Lung microvascular endothelial cell (primary cell): ENCODE results near the gene METTL21A. TPM values are rescaled to one million over a fixed set of nuclear protein-coding genes. Genes with fewer than 3 reads are reported as not detected.
A peak's percentile ranks its signal among the peaks of the same experiment; 100 is the strongest.

ENCODE experiments used
- DNase-seq, 2 donors: peaks; one replicate each; pipeline versions ENCODE4 v3.0.0 to v3.0.0-alpha.2; 2010; ENCODE audit warnings: low read depth in 2 of 2
- total RNA-seq: library from RNA; depleted of rRNA; stranded (reverse); fragments of >200 nt; gene quantifications from 2 replicates; pipeline ENCODE4 v1.2.1, GENCODE V29; 2014

METTL21A gene
- total RNA-seq, 1 donor from 2014 or later: 19.4 TPM

- peak; percentile 78 to 87 for DNase-seq
These were observed 795 bp downstream of the METTL21A start for GRCh38 chr2:207624185-207625013.

GRCh38 chr2:207621501-207622039 lies 3.6 kb downstream of the METTL21A start:
- DNase-seq: no peak

DNA sequence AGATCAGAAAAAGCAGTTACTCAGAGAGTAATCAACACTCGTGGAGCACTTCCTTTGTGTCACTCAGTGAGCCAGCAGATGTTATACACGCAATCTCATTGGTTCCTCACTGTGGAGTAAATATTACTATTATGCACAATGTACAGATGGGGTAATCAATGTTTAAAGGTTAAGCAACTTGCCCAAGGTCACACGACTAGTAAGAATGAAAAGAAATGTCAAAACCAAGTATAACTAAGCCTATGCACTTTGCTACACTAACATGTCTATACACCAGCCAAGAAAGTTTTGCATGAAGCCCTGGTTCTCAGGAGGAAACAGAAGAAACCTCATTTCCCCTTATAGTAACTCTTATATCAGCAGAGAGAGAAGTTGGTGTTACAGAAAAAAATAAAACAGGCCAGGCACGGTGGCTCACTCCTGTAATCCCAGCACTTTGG lies 5.4 kb downstream of the METTL21A start:
- DNase-seq: peak in 1 of 2 donors; percentile 33

DNA sequence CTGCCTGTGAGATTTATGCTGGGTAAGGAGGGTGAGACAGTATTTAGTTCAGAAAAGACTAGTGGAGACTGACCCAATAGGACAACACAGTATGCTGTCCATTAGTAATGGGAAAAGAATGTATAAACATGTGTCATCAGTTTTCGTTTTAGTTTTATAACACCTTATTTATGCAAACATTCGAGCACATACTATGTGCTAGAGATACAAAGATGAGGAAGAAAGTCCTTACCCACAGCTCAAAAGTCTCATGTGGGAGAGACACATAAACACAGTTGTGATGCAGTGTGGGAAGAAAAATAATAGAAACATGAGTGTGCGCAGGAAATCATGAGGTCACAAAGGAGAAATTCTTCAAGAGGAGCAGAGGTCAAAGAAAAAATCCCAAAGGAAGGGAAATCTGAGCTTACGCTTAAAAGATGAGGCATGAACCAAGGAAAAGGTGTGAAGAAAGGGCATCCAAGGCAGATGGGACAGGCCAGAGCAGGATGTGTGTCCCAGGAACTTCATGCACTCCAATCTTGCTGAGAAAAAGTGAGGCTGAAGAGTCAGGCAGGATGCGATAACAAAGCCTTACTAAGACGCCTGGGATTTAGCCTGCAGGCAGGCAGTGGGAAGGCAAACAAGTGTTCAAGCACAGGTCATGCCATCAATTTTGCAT lies 8.1 kb downstream of the METTL21A start:
- DNase-seq: peak; percentile 66 to 92

- peak in 1 of 2 donors; percentile 41 for DNase-seq
These were observed 9.0 kb downstream of the METTL21A start for GRCh38 chr2:207616185-207616584.

- no peak for DNase-seq
These were observed 10.4 kb downstream of the METTL21A start for GRCh38 chr2:207614824-207615223.

DNA sequence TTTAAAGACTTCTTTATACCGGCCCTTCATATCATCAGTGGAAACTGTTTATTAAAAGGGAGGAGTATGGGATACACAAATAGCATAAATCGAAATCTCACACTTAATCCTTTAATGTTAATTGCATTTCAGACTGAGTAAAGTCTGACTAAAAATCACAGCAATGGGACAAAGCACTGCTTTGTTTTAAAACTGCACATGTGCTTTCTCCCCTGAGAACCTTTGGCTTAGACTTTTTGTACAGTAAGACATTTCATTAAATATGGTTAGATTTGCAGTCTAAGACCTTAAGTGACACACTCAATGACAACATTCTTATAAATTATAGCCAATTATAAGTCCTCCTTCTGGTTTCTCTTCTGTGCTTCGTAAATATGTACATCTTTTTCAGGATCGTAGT lies 12.5 kb downstream of the METTL21A start:
- DNase-seq: no peak

DNA sequence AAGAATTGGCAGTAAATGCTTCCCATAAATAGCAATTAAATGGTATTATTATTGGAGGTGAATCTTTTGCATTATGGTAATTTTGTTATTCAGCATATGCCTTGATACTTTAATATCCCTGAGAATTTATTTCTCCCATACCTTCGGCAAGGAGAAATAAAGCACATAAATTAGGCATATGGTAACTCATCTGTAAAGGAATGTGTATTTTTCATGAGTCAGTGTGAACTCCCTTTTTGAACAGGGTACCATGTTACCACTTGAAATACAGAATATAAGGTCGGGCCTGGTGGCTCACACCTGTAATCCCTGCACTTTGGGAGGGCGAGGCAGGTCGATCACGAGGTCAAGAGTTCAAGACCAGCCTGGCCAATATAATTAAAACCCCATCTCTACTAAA lies 18.4 kb downstream of the METTL21A start:
- DNase-seq: no peak

DNA sequence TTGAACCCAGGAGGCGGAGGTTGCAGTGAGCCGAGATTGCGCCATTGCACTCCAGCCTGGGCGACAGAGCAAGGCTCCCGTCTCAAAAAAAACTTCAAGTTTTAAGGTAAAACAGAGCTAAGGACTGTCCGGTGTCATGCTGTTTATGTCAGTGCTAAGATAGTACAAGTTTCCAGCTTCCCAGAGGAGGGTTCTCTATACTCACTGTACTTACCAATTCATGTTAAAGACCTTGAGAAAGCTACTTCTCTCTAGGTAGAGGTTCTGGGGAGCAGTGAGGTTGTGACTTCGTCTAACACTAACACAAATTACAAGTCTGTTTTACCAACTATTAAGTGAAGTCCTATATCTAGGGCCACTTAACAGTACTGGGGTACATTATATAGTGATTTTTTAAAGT lies 18.8 kb downstream of the METTL21A start:
- no peak for DNase-seq

DNA sequence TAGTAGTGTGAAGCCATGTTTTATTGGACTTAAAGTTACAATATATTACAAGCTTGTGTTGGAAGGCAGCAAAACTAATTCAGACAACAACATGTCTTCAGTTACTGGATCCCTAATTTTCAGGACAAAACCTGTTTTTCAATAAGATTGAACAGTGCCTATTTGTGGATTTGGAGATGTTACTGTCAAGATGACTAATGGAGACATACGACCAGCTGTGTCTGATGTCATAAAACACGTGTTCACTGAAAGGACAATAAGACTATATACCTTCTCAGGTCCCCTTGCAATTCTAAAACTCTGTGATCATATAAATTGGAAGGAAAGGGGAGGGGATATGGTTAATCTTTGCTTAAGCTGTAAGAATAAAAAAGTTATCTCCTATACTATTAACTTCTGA lies 21.7 kb downstream of the METTL21A start:
- no peak for DNase-seq

DNA sequence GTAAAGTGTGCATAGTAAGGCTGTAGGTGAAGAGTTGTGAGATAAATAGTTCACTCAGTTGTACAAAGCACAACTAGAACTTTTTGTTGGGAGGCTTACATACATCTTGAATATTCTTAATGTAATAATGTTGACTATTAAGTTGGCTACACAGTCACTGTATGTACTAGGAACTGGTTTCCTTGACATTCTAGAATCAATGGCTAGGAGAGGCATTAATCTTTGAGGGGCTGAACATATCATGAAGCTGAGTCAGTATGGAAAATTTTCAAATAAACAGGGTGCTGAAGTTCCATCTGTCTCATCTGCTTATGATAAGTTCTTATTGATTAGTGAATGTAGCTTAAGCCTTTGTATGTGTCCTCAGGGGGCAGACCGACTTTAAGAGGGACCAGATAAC lies 23.4 kb downstream of the METTL21A start:
- no peak for DNase-seq

DNA sequence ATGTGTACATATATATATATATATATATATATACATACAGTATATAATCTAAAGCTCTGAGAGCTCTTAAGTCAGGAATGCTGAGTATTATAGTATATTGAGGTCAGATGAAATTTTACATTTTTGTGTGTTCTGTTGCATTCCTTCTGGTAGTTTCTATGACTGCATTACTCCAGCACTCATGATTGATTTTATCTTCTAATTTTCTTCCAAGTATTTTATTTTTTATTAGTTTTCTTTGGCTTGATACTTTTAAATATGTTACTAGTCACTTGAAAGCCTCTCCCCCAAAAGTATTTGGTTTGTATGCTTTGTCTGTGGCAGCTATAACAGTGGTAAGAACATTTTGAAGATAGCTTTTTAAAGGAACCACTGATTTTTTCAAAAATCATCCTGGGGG lies 25.0 kb downstream of the METTL21A start:
- DNase-seq: no peak

- no peak for DNase-seq
These were observed 25.6 kb downstream of the METTL21A start for GRCh38 chr2:207599636-207600035.

DNA sequence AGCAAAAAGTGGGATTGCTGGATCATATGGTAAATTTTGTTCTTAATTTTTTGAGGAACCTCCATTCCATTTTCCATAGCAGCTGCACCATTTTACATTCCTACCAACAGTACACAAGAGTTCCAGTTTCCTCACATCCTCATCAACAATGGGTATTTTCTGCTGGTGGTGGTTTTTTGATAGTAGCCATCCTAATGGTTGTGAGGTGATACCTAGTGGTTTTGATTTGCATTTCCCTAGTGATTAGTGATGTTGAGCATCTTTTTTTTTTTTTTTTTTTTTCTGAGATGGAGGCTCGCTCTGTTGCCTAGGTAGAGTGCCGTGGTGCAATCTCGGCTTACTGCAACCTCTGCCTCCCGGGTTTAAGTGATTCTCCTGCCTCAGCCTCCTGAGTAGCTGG lies 30.5 kb downstream of the METTL21A start:
- no peak for DNase-seq

- no peak for DNase-seq
These were observed 30.9 kb downstream of the METTL21A start for GRCh38 chr2:207594264-207594663.

DNA sequence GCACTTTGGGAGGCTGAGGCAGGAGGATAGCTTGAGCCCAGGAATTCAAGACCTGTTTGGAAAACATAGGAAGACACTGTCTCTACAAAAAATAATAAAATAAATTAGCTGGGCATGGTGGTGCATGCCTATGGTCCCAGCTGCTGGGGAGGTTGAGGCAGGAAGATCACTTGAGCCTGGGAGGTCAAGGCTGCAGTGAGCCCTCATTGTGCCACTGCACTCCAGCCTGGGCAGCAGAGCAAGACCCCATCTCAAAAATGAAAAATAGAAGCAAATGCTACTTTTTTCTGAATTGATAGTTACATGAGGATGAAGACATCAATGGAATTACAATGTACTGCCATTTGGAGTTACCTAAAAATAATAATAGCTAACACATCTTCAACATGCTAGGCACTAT lies 31.9 kb downstream of the METTL21A start:
- DNase-seq: no peak

- no peak for DNase-seq
These were observed 36.1 kb downstream of the METTL21A start for GRCh38 chr2:207589143-207589542.

- DNase-seq: no peak
These were observed 37.9 kb downstream of the METTL21A start for GRCh38 chr2:207587305-207587704.

DNA sequence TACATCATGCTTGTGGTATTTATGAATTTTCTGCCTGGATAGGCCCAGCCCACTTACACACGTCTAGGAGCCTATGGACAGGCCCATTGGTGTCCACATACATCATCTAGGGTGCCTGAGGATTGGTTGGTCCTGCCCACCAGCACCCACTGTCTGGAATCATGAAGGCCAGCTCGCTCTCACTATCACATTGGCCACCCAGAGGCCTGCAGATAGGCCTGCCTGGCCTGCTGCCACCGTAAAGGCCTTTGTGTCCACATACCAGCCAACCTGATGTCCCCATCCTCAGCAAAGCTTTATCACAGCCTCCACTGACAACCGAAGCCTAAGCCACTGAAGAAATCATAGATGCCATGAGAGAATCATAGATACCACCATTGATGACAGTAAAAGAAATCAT lies 40.2 kb downstream of the METTL21A start:
- no peak for DNase-seq

DNA sequence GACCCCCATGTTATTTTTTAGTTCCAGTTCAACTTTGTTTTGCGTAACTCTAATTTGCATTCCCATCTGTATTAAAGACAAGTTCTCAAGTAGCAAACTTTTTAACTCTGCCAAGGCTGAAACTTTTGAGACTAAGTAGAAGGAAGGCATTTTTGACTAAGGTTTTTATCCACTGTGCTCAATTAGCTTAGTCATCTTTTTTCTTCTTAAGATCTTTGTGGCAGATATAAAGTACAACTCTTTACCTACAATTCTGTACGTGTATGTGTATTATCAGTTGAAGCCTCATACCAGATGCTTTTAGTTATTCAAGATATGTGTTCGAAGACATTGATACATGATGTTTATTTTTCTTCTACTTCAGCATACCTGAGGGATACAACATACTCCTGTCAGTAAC lies 53.8 kb downstream of the METTL21A start:
- no peak for DNase-seq

- DNase-seq: no peak
These were observed 57.5 kb downstream of the METTL21A start for GRCh38 chr2:207567671-207568070.

- no peak for DNase-seq
These were observed 59.3 kb downstream of the METTL21A start for GRCh38 chr2:207565736-207566500.
